DND-41 (cell line): ENCODE results near the gene CTXND1.
A peak's percentile ranks its signal among the peaks of the same experiment; 100 is the strongest.
"Not testable (repeated sequence)": the region's sequence is repeated elsewhere in the genome, so short reads cannot be mapped to it uniquely, and the experiment has no call there.

Experiments
- ATAC-seq: fragments of 200-7000 bp; cut with Tn5 transposase; 3 replicates; pipeline ENCODE4 v1.9.1; 2021; ENCODE audit warnings: low read depth; ENCODE audit not compliant: insufficient read depth
- DNase-seq: peaks from one replicate; pipeline ENCODE4 v3.0.0-alpha.2; 2020
- H2AFZ ChIP-seq: 2 replicates; pipeline ENCODE4 v1.6.0; 2012; ENCODE audit warnings: low read depth, low read length
- H3K27ac ChIP-seq: 2 replicates; pipeline ENCODE4 v1.5.1; 2012; ENCODE audit warnings: low read length, inconsistent platforms
- H3K27me3 ChIP-seq: fragments of 200-600 bp; sonication (generic); 2 replicates; pipeline ENCODE4 v1.6.0; 2012; ENCODE audit warnings: low read length, mild to moderate bottlenecking, inconsistent platforms; ENCODE audit not compliant: insufficient read depth, poor library complexity
- H3K36me3 ChIP-seq: 2 replicates; pipeline ENCODE4 v1.5.1; 2012; ENCODE audit warnings: low read length, inconsistent platforms; ENCODE audit not compliant: insufficient read depth
- H3K4me1 ChIP-seq: 2 replicates; pipeline ENCODE4 v1.5.1; 2012; ENCODE audit warnings: mild to moderate bottlenecking, low read length; ENCODE audit not compliant: insufficient read depth
- H3K4me2 ChIP-seq: 2 replicates; pipeline ENCODE4 v1.6.0; 2012; ENCODE audit warnings: mild to moderate bottlenecking, moderate library complexity, low read length, inconsistent platforms; ENCODE audit not compliant: insufficient read depth
- H3K4me3 ChIP-seq, 2 experiments: fragments of 200-600 bp in 1 of 2; shearing (Covaris generic) in 1 of 2; 2 replicates each; pipeline ENCODE4 v1.5.1; 2012 to 2016; ENCODE audit warnings: inconsistent platforms in 2 of 2, low read length in 2 of 2, mild to moderate bottlenecking in 2 of 2, low read depth in 1 of 2, moderate library complexity in 1 of 2
- H3K79me2 ChIP-seq: 2 replicates; pipeline ENCODE4 v1.6.0; 2012; ENCODE audit warnings: low read length, inconsistent platforms; ENCODE audit not compliant: insufficient read depth
- H3K9ac ChIP-seq: 2 replicates; pipeline ENCODE4 v1.6.0; 2012; ENCODE audit warnings: low read depth, mild to moderate bottlenecking, inconsistent platforms, low read length, moderate library complexity
- H3K9me3 ChIP-seq: 2 replicates; pipeline ENCODE4 v1.5.1; 2012; ENCODE audit warnings: low read length, moderate library complexity, mild to moderate bottlenecking, inconsistent platforms; ENCODE audit not compliant: insufficient read depth, severe bottlenecking
- H4K20me1 ChIP-seq: 2 replicates; pipeline ENCODE4 v1.6.0; 2012; ENCODE audit warnings: low read length; ENCODE audit not compliant: insufficient read depth
- CTCF ChIP-seq: IDR thresholded peaks from 2 replicates; pipeline ENCODE4 v1.5.1; 2012; ENCODE audit warnings: borderline replicate concordance, low read length, moderate library complexity, mild to moderate bottlenecking; ENCODE audit not compliant: poor library complexity, severe bottlenecking; ENCODE audit errors: extremely low read depth
- EZH2 ChIP-seq: IDR thresholded peaks from 3 replicates; pipeline ENCODE4 v1.6.1; 2012; ENCODE audit warnings: borderline replicate concordance, low read depth, mild to moderate bottlenecking, moderate library complexity, low read length, inconsistent platforms; ENCODE audit not compliant: severe bottlenecking

The CTXND1 gene

GRCh38 chr15:80156176-80156720 lies 95.8 kb downstream of the CTXND1 start:
- ATAC-seq (no peak), DNase-seq (no peak)
- Histone ChIP-seq H3K9me3 (no peaks in the 10 kb centered on the region), H3K36me3 (peaks cover 9% of the 10 kb centered on the region; the same call in 1 of the 2 replicates), H3K9ac (no peak overlapping the region), H3K27ac (no peak overlapping the region), H3K4me1 (peaks cover 34% of the 10 kb centered on the region), H4K20me1 (no peaks in the 10 kb centered on the region), H2AFZ (no peak overlapping the region), H3K4me3 (no peak overlapping the region), H3K79me2 (no peaks in the 10 kb centered on the region), H3K4me2 (no peak overlapping the region), H3K27me3 (no peaks in the 10 kb centered on the region)
- TF ChIP-seq CTCF, result no peak
- TF ChIP-seq EZH2, result no peak

- H3K4me1 ChIP-seq, result peaks cover 29% of the 10 kb centered on the region
- H2AFZ ChIP-seq, H3K9ac ChIP-seq, H3K27me3 ChIP-seq, H3K4me2 ChIP-seq, DNase-seq, ATAC-seq, H3K36me3 ChIP-seq, H3K4me3 ChIP-seq, H3K9me3 ChIP-seq, H3K27ac ChIP-seq, H4K20me1 ChIP-seq, H3K79me2 ChIP-seq: not testable (repeated sequence)
Observed at GRCh38 chr15:80155378-80156175, 96.4 kb downstream of the CTXND1 start.

GRCh38 chr15:80155001-80155377 lies 97.0 kb downstream of the CTXND1 start:
- H4K20me1 ChIP-seq, result no peaks in the 10 kb centered on the region
- no peak overlapping the region for H3K4me3 ChIP-seq
- H3K9me3 ChIP-seq, result no peaks in the 10 kb centered on the region
- H3K9ac ChIP-seq, result no peak overlapping the region
- TF ChIP-seq CTCF (no peak), EZH2 (no peak)
- H3K4me2 ChIP-seq, result peak overlapping the region; percentile 5; the same call in 1 of the 2 replicates
- H3K27me3 ChIP-seq, result no peaks in the 10 kb centered on the region
- peaks cover 8% of the 10 kb centered on the region; the same call in 1 of the 2 replicates for H3K36me3 ChIP-seq
- no peak overlapping the region for H2AFZ ChIP-seq
- ATAC-seq (no peak), DNase-seq (no peak)
- peaks cover 23% of the 10 kb centered on the region for H3K4me1 ChIP-seq
- no peaks in the 10 kb centered on the region for H3K79me2 ChIP-seq
- H3K27ac ChIP-seq, result no peak overlapping the region

- DNase-seq (no peak), ATAC-seq (no peak)
- TF ChIP-seq CTCF, result no peak
- no peak for TF ChIP-seq EZH2
- H3K9ac ChIP-seq, result no peak overlapping the region; the same call in 1 of the 2 replicates
- H2AFZ ChIP-seq, result no peak overlapping the region
- peaks cover 1% of the 10 kb centered on the region; the same call in 1 of the 2 replicates for H3K36me3 ChIP-seq
- peak overlapping the region; percentile 98 for H3K4me2 ChIP-seq
- no peaks in the 10 kb centered on the region for H3K27me3 ChIP-seq
- no peaks in the 10 kb centered on the region for H3K9me3 ChIP-seq
- no peaks in the 10 kb centered on the region for H3K79me2 ChIP-seq
- H4K20me1 ChIP-seq, result no peaks in the 10 kb centered on the region
- peaks cover 18% of the 10 kb centered on the region for H3K4me1 ChIP-seq
- peak overlapping the region in 1 of 2 experiments; percentile 89; a peak in 2 of 4 replicates for H3K4me3 ChIP-seq
- H3K27ac ChIP-seq, result no peak overlapping the region
Observed at GRCh38 chr15:80154336-80154735, 97.7 kb downstream of the CTXND1 start.
